ENCODE results near the gene DPAGT1. TPM values are rescaled to one million over a fixed set of nuclear protein-coding genes. Genes with fewer than 3 reads are reported as not detected.
A peak's percentile ranks its signal among the peaks of the same experiment; 100 is the strongest.

DPAGT1 gene
- 46.8 TPM for polyA plus RNA-seq (2012; ENCODE audit: insufficient read length, low read depth)

- TF ChIP-seq POLR2AphosphoS5 (IDR thresholded peaks at IDR 0.05; ENCODE audit: low read depth, low read length) (0 out of 2 replicates have a peak, but pooled peaks have one; percentile 23), FOXP2 (optimal IDR thresholded peaks at IDR 0.05; ENCODE audit: borderline replicate concordance, extremely low read depth, extremely low read length, insufficient read depth) (peak; percentile 94), TAF1 (IDR thresholded peaks at IDR 0.05; ENCODE audit: borderline replicate concordance, insufficient read depth, low read length) (peak; percentile 35; the same call in 1 of the 2 replicates), SIN3A (IDR thresholded peaks at IDR 0.05; ENCODE audit: borderline replicate concordance, insufficient read depth, low read length) (peak; percentile 79; the same call in 1 of the 2 replicates), REST (IDR thresholded peaks at IDR 0.05; ENCODE audit: insufficient read depth in 1 of 2, low read depth in 2 of 2, low read length in 2 of 2) (peak in 1 of 2 experiments; percentile 49; a peak in 1 of 4 replicates)
Observed at GRCh38 chr11:119101759-119102423, at the start of gene DPAGT1. DPAGT1 (minus strand) TSS chr11:119101853; CDS start chr11:119101655, 198 bp downstream.

GRCh38 chr11:119149786-119150275 is 48.2 kb upstream of the DPAGT1 start:
- TF ChIP-seq SIN3A (IDR thresholded peaks at IDR 0.05; ENCODE audit: borderline replicate concordance, insufficient read depth, low read length) (no peak), TAF1 (IDR thresholded peaks at IDR 0.05; ENCODE audit: borderline replicate concordance, insufficient read depth, low read length) (no peak), REST (IDR thresholded peaks at IDR 0.05; ENCODE audit: insufficient read depth in 1 of 2, low read depth in 2 of 2, low read length in 2 of 2) (no peak), FOXP2 (optimal IDR thresholded peaks at IDR 0.05; ENCODE audit: borderline replicate concordance, extremely low read depth, extremely low read length, insufficient read depth) (no peak), POLR2AphosphoS5 (IDR thresholded peaks at IDR 0.05; ENCODE audit: low read depth, low read length) (no peak)

- TF ChIP-seq POLR2AphosphoS5 (IDR thresholded peaks at IDR 0.05; ENCODE audit: low read depth, low read length) (no peak), FOXP2 (optimal IDR thresholded peaks at IDR 0.05; ENCODE audit: borderline replicate concordance, extremely low read depth, extremely low read length, insufficient read depth) (peak; percentile 8)
Observed at GRCh38 chr11:119149018-119149785, 47.5 kb upstream of the DPAGT1 start, which contains the start of gene ABCG4. ABCG4 (plus strand) TSS chr11:119149052; CDS start chr11:119149966, 914 bp downstream.

- TF ChIP-seq TAF1 (IDR thresholded peaks at IDR 0.05; ENCODE audit: borderline replicate concordance, insufficient read depth, low read length) (no peak), SIN3A (IDR thresholded peaks at IDR 0.05; ENCODE audit: borderline replicate concordance, insufficient read depth, low read length) (no peak), FOXP2 (optimal IDR thresholded peaks at IDR 0.05; ENCODE audit: borderline replicate concordance, extremely low read depth, extremely low read length, insufficient read depth) (no peak), REST (IDR thresholded peaks at IDR 0.05; ENCODE audit: insufficient read depth in 1 of 2, low read depth in 2 of 2, low read length in 2 of 2) (no peak), POLR2AphosphoS5 (IDR thresholded peaks at IDR 0.05; ENCODE audit: low read depth, low read length) (no peak)
Observed at GRCh38 chr11:119148720-119149017, 47.0 kb upstream of the DPAGT1 start.

GRCh38 chr11:119147604-119148333 is 46.1 kb upstream of the DPAGT1 start:
- TF ChIP-seq POLR2AphosphoS5 (IDR thresholded peaks at IDR 0.05; ENCODE audit: low read depth, low read length): no peak
- no peak for TF ChIP-seq SIN3A (IDR thresholded peaks at IDR 0.05; ENCODE audit: borderline replicate concordance, insufficient read depth, low read length)
- no peak for TF ChIP-seq REST (IDR thresholded peaks at IDR 0.05; ENCODE audit: insufficient read depth in 1 of 2, low read depth in 2 of 2, low read length in 2 of 2)
- TF ChIP-seq FOXP2 (optimal IDR thresholded peaks at IDR 0.05; ENCODE audit: borderline replicate concordance, extremely low read depth, extremely low read length, insufficient read depth): no peak
- TF ChIP-seq TAF1 (IDR thresholded peaks at IDR 0.05; ENCODE audit: borderline replicate concordance, insufficient read depth, low read length): no peak
